Choroid plexus epithelial cell (primary cell): Measurements from ENCODE around the gene RAB38.

Source experiments
- DNase-seq: peaks from one replicate; pipeline ENCODE4 v3.0.0-alpha.2; 2010; ENCODE audit warnings: low read depth
- H3K4me3 ChIP-seq: 2 replicates; pipeline ENCODE4 v1.5.1; 2011; ENCODE audit warnings: low read depth, mild to moderate bottlenecking, control low read depth, low read length, moderate library complexity
- TF ChIP-seq, protein P1 (sequence below): conservative IDR thresholded peaks from 2 replicates; pipeline ENCODE4 v1.5.1; 2011; ENCODE audit warnings: low read depth, mild to moderate bottlenecking, control low read depth, inconsistent platforms, low read length, moderate library complexity

RAB38 gene

DNA sequence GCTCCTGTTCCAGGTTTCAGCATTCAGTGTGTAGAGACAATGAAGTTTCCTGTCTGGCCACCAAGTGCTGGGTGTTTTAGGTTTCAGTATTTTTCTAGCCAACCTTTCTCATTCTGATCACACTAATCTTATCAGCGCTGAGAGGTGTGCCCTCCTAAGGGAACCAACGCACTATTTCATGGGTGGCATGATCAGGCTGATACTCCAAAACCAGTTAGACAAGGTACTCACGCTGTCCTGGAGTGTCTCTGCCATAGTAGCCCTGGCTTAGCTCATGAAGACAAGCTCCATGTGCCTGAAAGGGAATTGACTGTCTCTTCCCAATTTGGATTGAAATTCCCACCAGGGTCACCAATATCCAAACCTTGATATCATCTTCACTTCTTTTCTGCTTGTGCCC is 8.0 kb upstream of the RAB38 start:
- no peak overlapping the region for H3K4me3 ChIP-seq
- no peak for DNase-seq
- TF ChIP-seq, protein P1, sequence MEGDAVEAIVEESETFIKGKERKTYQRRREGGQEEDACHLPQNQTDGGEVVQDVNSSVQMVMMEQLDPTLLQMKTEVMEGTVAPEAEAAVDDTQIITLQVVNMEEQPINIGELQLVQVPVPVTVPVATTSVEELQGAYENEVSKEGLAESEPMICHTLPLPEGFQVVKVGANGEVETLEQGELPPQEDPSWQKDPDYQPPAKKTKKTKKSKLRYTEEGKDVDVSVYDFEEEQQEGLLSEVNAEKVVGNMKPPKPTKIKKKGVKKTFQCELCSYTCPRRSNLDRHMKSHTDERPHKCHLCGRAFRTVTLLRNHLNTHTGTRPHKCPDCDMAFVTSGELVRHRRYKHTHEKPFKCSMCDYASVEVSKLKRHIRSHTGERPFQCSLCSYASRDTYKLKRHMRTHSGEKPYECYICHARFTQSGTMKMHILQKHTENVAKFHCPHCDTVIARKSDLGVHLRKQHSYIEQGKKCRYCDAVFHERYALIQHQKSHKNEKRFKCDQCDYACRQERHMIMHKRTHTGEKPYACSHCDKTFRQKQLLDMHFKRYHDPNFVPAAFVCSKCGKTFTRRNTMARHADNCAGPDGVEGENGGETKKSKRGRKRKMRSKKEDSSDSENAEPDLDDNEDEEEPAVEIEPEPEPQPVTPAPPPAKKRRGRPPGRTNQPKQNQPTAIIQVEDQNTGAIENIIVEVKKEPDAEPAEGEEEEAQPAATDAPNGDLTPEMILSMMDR, result no peak

DNA sequence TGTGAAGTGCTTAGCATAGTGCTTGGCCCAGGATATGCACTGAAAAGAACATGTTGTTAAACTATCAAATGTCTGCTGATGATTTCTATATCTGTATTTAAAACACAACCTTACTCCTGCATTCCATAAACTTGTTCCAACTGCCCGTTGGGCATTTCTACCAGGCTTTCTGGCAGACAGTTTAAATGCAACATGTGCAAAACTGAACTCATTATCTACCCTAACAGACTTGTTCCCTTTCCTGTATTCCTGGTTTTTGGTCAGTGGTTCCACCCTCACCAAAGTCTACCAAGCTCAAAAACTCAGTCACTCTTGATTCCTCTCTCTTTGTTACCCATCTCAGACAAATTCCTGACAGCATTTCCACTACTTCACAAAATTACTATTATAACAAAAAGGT is 6.5 kb upstream of the RAB38 start:
- TF ChIP-seq, protein P1, result no peak
- DNase-seq, result no peak
- H3K4me3 ChIP-seq, result no peak overlapping the region

DNA sequence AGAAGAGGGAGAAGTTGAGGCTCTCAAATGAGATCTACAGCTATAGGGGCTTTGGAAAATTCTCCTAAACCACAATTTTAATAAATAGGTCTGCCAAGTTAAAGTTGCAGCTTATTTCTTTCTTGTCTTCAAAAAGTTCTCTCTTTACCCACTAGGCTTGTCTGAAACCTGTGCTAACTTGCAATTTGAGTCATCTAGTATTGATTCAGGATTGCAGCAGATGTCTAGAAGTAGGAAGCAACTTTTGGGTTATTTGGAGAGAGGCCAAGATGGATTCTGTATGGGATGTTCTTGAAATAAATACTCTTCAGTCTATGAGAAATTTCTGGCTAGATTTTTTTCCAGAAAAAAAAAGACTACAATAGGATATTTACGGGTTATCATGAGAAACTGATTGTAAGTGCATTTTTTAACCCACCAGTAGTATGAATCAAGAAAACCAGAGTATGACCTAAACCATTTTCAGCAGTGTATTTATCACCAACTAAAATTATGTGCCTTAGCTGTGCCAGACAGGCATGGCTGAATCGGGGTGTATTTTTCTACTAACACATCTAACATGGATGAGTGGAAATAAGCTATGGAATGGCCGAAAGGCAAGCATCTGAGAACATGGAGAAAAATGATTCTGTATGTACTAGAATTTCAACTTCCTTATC is 4.9 kb upstream of the RAB38 start:
- peak; percentile 68 for DNase-seq
- no peak overlapping the region for H3K4me3 ChIP-seq
- TF ChIP-seq, protein P1, result no peak

DNA sequence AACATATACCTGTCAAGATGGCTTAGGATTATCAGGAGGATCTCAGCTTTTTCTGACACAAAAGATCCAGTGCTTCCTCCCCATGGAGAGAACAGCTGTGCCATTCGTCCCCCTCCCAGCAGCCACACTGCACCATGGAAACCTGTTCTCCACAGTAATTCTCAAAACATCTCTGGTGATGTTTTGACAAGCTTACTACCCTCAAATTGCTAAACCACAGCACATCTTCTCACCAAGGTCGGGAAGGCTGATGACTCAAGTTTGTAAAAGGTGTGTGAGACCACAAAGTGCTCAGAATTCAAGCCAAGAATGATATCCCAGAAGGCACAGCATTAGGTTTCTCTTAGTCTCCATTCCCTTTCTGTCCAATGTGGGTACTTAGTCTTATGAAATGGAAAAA is 3.9 kb upstream of the RAB38 start:
- peak; percentile 72 for DNase-seq
- H3K4me3 ChIP-seq, result no peak overlapping the region
- TF ChIP-seq, protein P1, result no peak

DNA sequence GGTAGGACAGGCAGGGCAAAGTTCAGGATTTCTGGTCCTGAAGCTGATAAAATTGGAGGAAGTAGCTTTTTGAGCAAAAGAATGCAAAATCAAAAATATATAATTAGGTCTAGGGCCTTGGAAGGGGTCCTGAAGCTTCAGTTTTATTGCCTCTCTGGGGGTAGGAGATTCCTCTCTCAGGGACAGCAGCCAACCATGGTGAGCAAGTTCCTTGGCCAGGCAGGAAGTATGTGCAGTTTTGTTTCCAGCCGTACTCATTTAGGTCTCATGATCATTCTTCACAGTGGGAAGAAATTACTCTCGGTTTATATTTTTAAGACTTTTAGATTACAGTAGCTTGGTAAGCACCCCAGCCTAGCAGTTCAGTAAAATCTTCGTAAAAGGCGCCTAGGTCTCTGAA is 2.9 kb upstream of the RAB38 start:
- TF ChIP-seq, protein P1, result no peak
- DNase-seq, result peak; percentile 79
- no peak overlapping the region for H3K4me3 ChIP-seq

DNA sequence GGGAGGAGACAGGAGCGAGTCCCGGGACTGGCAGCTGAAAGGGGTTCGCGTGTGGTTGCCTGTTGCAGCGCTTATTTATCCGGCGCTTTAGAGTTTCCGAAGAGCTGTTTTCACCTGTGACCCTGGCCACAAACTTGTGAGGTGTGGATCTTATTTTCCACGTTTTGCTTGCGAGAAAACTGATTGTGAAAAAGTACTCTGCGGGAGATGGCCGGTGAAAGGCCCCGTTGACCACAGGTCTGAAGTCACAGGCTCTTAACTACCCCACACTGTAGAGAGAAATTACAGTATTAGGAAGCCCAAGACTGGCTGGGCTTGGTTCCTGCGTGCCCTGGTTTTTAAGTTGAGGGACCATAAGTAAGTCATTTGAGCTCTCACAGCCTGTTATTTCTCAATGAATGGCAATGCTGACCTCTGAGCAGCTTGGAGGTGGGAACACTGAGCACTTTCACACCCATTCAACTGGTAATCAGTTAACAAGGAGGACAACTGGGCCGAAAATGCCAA is 379 bp upstream of the RAB38 start:
- peak overlapping the region; percentile 60 for H3K4me3 ChIP-seq
- peak; percentile 26 for DNase-seq
- TF ChIP-seq, protein P1, result no peak

DNA sequence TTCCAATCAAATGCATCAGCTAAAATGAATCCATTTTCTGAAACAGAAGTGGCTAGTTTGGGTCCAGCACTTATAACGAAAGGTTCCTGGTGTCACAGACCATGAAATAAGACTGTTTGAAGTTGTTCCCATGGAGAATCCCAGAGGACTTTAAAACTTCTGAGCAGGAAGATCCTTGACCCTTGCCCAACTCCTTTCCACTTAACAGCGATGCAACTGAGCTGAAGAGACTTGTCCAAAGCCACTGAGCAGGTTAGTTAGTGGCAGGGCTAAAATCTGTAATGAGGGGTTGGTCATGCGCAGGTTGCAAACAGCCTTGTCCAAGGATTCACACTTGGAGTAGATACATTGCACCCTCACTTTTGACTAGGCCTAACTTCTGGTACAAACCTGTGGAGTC is 1.3 kb downstream of the RAB38 start:
- DNase-seq, result no peak
- H3K4me3 ChIP-seq, result no peak overlapping the region
- TF ChIP-seq, protein P1, result no peak
